Activated naive CD4-positive, alpha-beta T cell treated with Interleukin-2 at 50 U/mL for 16 hours (primary cell): ENCODE measurements around the gene SERPINB1.
A peak's percentile ranks its signal among the peaks of the same experiment; 100 is the strongest.
"Not testable (repeated sequence)": the region's sequence is repeated elsewhere in the genome, so short reads cannot be mapped to it uniquely, and the experiment has no call there.

Experiments
- DNase-seq: peaks from one replicate; pipeline ENCODE4 v3.0.0-alpha.2; 2020

SERPINB1 gene

DNA sequence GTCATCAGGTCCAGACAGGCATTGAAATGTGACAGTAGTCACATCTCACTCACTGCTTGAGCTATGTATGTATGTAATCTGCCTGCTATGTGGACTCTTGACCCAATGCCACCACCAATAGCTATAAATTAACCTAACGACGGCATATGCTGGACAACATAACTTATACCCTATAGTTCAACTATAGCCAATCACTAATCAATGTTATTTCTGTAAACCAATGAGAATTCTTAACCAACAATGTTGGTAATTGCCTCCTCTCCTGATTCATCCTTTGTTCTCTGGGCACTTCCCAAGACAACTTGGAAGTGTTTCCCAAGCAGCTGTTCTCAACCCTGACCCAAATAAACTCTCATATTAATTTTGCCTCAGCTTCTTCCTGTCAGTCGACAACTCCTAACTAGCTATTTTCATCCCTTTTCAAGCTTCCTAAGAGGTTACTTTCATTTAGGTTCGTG, 24.1 kb upstream of the SERPINB1 start:
- DNase-seq = no peak

DNA sequence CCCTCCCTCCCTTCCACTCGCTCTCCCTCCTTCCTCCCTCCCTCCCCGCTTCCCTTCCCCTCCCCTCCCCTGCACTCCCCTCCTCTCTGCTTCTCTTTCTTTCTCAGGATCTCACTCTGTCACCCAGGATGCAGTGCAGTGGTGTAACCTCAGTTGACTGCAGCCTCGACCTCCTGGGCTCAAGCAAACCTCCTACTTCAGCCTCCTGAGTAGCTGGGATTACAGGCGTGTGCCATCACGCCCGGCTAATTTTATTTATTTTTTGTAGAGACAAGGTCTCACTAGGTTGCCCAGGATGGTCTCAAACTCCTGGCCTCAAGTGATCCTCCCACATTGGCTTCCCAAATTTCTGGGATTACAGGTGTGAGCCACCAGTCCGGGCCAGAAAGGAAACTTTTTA, 23.6 kb upstream of the SERPINB1 start:
- DNase-seq = no peak

DNA sequence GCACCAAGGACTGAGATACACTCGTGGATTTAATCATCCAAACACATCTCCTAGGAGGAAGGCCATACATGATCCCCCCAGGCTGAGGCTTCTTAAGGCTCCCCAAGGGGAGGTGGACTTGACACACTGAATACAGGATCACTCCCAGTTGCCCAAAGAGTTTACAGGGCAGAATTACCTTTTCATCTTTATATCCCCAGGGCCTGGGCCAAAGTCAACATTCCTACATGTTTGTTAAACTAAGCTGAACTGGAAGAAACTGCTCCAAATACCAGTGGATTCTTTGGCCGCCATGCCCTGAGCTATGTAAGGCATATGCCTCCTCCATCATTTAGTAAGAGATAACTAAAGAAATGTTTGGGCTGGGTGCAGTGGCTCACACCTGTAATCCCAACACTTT, 22.2 kb upstream of the SERPINB1 start:
- DNase-seq = no peak

DNA sequence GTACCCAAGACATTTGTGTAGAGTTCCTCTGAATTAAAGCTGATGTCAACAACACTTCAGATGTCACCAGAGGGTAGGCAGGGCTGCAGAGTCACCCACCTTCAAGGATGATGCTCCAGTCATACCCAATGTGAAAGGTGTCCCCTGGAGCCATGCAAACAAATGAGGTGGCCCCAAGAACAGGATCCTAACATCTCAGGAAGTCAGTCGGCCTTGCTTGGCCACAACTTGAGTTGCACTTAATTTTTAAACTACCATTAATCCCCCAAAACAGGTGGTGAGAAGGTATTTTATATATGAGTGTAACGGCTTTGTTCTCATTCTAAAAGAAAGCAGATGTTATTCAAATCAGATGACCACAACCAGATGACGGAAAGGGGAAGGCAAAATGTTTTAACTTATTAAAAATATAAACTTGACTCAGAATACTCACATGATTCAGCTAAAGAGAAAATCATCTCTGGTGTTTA, 21.1 kb upstream of the SERPINB1 start:
- DNase-seq = peak; percentile 47

DNA sequence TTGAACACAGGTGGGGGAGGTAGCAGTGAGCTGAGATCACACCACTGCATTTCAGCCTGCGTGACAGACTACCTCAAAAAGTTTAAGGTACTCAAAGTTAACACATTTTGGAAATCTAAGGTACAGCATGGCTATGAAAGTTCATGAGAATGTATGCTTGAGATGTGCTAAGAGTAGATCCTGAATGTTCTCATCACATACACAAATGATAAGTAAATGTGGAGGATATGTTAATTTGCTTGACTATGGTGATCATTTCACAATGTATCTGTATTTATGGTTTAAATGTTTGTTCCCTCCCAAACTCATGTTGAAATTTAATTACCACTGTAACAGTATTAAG, 20.1 kb upstream of the SERPINB1 start:
- DNase-seq = no peak

DNA sequence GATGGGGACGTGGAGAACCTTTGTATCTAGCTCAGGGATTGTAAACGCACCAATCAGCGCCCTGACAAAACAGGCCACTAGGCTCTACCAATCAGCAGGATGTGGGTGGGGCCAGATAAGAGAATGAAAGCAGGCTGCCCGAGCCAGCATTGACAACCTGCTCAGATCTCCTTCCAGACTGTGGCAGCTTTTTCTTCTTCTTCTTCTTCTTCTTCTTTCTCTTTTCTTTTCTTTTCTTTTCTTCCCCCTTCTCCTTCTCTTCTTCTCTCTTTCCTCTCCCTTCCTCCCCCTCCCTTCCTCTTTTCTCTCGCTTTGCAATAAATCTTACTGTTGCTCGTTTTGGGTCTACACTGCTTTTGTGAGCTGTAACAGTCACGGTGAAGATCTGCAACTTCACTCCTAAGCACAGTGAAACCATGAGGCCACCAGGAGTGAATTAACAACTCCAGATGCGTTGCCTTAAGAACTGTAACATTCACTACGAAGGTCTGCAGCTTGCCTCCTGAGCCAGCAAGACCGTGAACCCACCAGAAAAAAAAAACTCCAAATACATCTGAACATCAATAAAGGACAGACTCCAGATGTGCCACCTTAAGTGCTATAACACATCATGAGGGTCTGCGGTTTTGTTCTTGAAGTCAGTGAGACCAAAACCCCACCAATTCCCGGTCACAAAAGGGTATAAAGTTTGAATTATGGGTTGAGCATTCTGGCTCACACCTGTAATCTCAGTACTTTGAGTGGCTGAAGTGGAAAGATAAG, 19.6 kb upstream of the SERPINB1 start:
- DNase-seq = no peak

DNA sequence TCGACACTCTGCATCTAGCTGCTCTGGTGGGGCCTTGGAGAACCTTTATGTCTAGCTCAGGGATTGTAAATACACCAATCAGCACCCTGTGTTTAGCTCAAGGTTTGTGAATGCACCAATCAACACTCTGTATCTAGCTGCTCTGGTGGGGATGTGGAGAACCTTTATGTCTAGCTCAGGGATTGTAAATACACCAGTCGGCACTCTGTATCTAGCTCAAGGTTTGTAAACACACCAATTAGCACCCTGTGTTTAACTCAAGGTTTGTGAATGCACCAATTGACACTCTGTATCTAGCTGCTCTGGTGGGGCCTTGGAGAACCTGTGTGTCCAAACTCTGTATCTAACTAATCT, 19.0 kb upstream of the SERPINB1 start:
- DNase-seq = not testable (repeated sequence)

DNA sequence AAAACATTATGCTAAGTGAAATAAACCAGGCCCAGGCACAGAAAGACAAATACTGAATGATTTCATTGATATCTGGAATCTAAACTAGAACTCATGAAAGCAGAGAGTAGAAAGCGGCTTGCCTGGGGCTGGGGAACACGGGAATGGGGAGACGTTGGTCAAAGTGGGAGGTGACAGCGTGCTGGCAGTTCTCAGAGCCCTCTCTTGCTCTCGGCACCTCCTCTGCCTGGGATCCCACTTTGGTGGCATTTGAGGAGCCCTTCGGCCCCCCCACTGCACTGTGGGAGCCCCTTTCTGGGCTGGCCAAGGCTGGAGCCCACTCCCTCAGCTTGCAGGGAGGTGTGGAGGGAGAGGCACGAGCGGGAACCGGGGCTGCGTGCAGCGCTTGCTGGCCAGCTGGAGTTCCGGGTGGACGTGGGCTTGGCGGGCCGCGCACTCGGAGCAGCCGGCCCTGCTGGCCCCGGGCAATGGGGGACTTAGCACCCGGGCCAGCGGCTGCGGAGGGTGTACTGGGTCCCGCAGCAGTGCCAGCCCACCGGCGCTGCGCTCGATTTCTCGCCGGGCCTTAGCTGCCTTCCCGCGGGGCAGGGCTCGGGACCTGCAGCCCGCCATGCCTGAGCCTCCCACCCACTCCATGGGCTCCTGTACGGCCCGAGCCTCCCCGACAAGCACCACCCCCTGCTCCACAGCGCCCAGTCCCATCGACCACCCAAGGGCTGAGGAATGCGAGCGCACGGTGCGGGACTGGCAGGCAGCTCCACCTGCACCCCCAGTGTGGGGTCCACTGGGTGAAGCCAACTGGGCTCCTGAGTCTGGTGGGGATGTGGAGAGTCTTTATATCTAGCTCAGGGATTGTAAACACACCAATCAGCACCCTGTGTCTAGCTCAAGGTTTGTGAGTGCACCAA, 18.4 kb upstream of the SERPINB1 start:
- not testable (repeated sequence) for DNase-seq

DNA sequence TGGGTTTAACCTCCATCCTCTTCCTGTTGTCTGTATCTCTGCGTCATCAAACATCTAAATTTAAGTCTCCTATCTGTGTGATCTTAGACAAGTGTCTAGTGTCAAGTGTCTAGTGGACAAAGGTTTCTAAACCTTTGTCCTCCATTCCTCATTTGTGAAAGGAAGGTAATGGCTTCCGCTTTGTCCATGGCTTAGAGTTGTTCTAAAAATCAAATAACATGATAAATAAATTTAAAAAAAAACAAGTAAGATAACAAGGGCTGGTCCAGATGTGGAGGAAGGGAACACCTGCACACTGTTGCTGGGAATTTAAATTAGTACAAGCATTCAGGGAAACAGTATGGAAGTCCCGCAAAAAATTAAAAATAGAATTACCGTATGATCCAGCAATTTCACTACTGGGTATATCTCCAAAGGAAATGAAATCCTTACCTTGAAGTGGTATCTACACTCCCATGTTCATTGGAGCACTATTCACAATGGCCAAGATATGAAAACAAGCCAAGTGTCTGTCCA, 17.6 kb upstream of the SERPINB1 start:
- no peak for DNase-seq

DNA sequence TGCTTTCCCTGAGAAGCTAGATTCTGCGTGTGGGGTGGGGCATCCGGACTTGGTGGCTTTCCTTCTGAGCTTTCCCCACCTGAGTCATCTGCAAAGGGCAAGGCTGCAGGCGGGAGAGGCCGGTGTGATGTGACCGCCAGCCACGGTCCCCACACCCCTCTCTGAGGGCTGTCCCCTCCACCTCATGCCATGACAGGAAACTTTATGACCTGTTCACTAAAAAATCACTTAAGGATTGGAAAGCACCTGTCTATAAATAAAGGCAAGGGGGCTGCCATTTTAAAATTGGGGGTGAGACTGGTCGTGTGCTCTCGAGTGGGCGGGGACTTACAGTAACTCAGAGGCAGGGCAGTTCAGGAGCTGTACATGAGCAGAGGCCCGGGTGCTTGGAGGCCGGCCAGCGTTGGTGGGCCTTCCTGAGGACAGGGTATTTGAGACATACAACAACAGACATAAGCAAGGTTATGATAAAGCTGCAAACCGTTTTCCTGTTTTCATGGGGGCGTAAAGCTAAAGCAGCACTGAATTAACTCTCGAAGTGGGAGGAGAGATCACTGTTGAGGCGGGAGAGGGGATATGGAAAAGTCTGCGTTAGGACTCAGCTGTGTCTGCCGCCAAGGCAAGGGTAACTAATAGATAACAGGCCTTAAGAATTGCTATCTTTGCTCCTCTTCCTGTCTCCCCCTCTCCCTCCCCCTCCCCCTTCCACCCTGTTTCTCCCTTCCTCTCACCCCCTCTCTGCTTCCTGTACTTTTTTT, 16.1 kb upstream of the SERPINB1 start:
- DNase-seq = peak; percentile 80

DNA sequence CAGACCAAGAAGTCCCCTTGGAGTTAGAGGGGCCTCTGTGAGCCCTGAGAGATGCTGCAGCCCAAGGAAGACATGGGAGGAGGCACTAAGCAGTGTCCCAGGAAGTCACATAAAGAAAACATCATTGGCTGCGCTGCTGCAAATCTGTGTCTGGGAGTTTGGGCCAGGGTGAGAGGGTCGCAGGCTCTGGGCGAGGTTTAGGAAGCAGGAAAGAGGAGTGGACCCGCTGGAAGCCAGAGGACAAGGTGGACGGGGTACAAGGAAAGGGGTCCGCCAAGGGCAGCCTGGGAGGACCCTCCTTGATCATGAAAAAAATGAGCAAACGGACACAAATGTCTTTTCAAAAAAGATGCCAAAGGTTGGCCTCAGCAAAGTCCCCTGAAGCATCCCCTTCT, 15.5 kb upstream of the SERPINB1 start:
- no peak for DNase-seq

DNA sequence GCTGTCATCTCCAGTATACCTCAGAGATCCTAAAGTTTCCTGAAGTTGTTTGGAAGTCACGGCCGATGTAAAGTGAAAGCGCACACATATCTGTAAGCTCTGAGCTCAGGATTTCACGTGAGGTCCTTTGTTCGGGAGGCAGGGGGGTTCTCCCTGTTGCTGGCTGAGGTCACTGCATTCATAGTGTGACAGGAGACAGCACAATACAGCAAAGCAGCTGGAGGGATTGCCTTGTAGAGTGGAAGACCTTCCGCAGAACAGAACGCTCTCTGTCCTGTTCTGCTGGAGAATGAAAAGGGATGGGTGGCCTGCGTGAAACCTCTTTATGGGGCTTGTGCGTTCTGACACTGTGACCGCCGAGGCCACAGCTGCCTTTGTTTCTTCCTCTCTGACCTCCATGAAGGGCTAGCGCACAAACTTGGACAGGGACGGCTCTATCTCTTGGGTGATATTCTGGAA, 13.4 kb upstream of the SERPINB1 start:
- no peak for DNase-seq

DNA sequence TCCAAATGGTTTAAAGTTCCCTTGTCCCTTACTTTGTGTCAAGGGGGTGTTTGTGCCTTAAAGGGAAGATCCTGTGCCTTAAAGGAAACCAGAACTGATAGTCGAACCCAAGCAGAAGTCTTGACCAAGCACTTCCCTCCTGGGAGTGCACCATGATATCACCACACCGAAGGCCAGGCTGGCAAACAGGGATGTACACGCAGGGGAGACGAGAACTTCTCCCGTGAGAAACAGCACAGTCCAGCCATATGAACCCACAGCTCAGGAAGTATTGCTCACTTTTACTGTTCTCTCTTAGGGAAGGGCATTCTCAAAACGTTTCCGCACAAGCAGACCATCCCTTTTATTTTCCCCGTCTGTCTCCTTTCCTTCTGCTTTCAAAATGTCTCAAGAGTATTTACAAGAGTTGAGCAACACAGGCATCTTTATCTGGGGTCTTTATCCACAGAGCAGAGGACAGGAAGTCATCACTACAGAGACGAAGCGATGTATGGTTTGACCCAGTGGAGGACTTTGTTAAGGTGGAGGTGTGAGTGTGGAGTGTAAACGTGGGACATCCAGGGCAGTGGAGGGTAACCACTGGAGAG, 12.8 kb upstream of the SERPINB1 start:
- no peak for DNase-seq

DNA sequence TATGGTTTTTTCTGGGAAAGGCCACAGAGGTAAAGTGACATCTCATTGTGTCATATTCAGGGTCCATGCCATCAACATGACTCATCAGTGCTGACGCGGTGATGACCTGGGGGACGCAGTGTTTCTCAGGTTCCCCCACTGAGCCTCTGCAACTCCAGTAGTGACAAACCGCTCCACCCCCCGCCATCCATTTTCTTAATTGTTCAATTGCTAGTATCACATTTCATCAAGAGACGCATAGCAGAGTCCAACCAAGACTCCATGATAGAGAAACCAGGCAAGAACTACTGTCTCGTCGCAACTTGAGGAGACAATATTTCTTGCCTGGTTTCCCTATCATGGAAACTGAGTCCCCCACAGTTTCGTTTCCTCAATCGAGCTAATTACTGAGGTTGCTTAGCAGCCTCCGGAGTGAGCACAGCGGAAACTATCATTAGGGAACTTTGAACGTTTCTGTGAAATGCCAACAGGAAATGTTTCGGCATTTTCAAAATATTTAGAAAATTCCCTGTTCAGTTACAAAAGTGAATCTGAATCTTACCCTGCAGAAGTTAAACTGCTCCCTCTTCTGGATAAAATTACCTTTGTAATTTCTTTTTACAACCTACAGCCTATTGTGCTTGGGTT, 12.2 kb upstream of the SERPINB1 start:
- DNase-seq = peak; percentile 87

DNA sequence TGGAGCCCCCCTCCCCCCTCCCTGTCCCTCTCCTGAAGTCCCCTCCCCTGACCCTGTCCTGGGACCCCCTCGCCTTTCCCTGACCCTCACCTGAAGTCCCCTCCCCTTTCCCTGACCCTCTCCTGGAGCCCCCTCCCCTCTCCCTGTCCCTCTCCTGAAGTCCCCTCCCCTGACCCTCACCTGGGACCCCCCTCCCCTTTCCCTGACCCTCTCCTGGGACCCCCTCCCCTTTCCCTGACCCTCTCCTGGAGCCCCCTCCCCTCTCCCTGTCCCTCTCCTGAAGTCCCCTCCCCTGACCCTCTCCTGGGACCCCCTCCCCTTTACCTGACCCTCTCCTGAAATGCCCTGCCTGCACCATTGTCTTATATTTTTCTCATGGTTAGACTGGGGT, 11.7 kb upstream of the SERPINB1 start:
- not testable (repeated sequence) for DNase-seq

DNA sequence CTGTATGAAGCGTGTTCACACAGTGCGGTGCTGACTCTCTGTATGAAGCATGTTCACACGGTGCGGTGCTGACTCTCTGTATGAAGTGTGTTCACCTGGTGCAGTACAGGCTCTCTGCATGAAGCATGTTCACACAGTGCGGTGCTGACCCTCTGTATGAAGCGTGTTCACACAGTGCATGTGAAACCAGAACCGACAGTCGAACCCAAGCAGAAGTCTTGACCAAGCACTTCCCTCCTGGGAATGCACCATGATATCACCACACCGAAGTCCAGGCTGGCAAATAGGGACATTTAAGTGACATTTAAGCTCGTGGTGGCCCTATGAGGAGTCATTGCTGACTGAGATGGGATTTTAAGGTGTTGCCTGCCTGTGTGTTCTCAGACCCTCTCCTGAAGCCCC, 11.3 kb upstream of the SERPINB1 start:
- DNase-seq = no peak

DNA sequence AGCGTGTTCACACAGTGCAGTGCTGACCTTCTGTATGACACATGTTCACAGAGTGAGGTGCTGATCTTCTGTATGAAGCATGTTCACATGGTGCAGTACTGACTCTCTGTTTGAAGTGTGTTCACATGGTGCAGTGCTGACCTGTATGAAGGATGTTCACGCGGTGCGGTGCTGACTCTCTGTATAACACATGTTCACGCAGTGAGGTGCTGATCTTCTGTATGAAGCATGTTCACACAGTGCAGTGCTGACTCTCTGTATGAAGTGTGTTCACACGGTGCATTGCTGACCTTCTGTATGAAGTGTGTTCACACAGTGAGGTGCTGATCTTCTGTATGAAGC, 10.8 kb upstream of the SERPINB1 start:
- no peak for DNase-seq

DNA sequence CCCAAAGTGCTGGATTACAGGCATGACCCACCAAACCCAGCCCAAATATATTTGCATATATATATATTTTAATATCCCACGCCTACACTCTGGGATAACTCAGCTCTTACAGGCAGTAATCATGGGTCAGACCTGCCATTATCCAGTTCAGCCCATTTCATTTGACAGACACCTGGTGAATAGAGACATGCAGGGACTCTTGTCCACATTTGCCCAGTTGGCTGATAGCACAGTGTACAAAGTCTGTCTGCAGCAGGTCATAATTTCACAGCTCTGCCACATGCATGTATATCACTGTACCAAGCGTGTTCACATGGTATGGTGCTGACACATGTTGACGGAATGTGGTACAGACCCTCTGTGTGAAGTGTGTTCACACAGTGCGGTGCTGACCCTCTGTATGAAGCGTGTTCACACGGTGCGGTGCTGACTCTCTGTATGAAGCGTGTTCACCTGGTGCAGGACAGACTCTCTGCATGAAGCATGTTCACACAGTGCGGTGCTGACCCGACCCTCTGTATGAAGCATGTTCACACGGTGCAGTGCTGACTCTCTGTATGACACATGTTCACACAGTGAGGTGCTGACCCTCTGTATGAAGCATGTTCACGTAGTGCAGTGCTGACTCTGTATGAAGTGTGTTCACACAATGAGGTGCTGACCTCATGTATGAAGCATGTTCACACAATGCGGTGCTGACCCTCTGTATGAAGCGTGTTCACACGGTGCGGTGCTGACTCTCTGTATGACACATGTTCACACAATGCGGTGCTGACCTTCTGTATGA, 10.3 kb upstream of the SERPINB1 start:
- no peak for DNase-seq

DNA sequence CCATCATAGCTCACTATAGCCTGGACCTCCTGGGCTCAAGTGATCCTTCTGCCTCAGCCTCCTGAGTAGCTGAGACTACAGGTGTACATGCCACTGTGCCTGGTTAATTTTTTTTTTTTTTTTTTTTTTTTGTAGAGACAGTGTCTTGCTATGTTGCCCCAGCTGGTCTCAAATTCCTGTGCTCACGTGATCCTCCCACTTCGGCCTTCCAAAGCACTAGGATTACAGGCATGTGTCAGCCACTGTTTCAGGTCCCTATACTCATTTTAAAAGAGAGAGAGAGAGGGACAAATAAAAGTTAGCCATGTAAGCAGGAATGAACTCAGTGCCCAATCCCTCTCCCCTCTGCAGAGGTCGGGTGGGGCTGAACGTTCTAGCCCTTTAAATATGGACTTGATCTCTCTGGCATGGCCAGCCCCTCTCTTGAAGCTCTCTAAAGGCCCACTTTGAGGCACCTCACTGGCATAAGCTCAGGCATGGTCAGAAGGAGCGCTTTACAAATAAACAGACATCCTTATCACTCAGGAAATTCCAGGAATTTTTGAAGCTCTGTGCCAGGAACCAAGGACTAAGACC, 9.0 kb upstream of the SERPINB1 start:
- no peak for DNase-seq

DNA sequence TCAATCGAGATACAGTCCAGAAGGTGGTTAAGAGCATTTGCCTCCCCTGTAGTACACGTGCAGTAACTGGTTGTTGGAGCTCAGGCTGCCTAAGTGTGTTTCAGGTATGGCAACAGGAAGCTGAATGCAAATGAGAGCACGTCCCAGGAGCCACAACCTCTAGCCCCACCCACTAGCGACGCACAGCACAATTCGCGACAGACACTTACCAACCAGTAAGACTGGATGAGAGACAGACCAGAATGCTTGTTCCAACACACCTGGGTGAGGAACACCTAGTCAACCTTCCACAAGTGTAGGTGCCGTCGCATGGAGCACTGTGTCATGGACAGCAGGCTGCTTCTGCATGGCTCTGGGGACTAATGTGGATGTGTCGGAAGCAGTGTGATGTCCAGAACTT, 7.2 kb upstream of the SERPINB1 start:
- DNase-seq = peak; percentile 59

DNA sequence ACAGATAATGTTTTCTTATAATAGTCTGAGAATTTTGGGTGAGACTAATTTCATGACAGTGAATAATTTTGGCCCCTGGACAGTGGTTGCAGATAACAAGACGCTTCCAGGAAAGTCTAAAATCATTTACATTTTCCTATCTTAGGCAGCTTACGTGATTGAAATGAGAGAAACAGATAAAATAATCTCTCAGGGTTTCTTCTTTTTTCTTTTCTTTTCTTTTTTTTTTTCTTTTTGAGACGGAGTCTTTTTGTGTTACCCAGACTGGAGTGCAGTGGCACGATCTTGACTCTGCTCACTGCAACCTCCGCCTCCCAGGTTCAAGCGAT, 4.2 kb upstream of the SERPINB1 start:
- no peak for DNase-seq
